SIG-M5 treated with dmso at 0.1 percent for 504 hours (cell line): Measurements from ENCODE around the gene PDHX.

ENCODE experiments used
- DNase-seq: peaks from one replicate; lab custom pipeline; 2025; ENCODE audit not compliant: unreplicated experiment; lab: John Stamatoyannopoulos, UW

Gene PDHX

GRCh38 chr11:34988294-34989255, 72.2 kb downstream of the PDHX start:
- DNase-seq = peak; percentile 44

- no peak for DNase-seq
Measured at GRCh38 chr11:34990916-34991315, 74.5 kb downstream of the PDHX start.

- no peak for DNase-seq
Measured at GRCh38 chr11:34994854-34995253, 78.4 kb downstream of the PDHX start.

GRCh38 chr11:34996958-34997357, 80.5 kb downstream of the PDHX start:
- DNase-seq = no peak

GRCh38 chr11:34997952-34998528, 81.6 kb downstream of the PDHX start:
- peak; percentile 34 for DNase-seq

GRCh38 chr11:34999453-34999852, 83.0 kb downstream of the PDHX start:
- DNase-seq = no peak

GRCh38 chr11:35003186-35003585, 86.8 kb downstream of the PDHX start:
- DNase-seq = no peak

- no peak for DNase-seq
Measured at GRCh38 chr11:35003658-35004057, 87.2 kb downstream of the PDHX start.

GRCh38 chr11:35005141-35005780, 88.8 kb downstream of the PDHX start:
- DNase-seq = no peak

- peak; percentile 95 for DNase-seq
Measured at GRCh38 chr11:35006389-35007128, 90.1 kb downstream of the PDHX start.

GRCh38 chr11:35007277-35007676, 90.9 kb downstream of the PDHX start:
- no peak for DNase-seq

- no peak for DNase-seq
Measured at GRCh38 chr11:35009191-35009943, 92.9 kb downstream of the PDHX start.

GRCh38 chr11:35009944-35010342, 93.5 kb downstream of the PDHX start:
- DNase-seq = no peak

- DNase-seq = no peak
Measured at GRCh38 chr11:35010654-35011053, 94.2 kb downstream of the PDHX start.

GRCh38 chr11:35011389-35011788, 95.0 kb downstream of the PDHX start:
- DNase-seq = no peak

GRCh38 chr11:35011944-35012343, 95.5 kb downstream of the PDHX start:
- no peak for DNase-seq

GRCh38 chr11:35012467-35013191, 96.2 kb downstream of the PDHX start:
- DNase-seq = no peak

- no peak for DNase-seq
Measured at GRCh38 chr11:35013514-35014233, 97.3 kb downstream of the PDHX start.

- DNase-seq = no peak
Measured at GRCh38 chr11:35014346-35014745, 97.9 kb downstream of the PDHX start.
